SKM-1 (cell line): ENCODE data around the gene MYO7B.

Experiments used
- DNase-seq: peaks from one replicate; lab custom pipeline; 2025; ENCODE audit not compliant: unreplicated experiment; lab: John Stamatoyannopoulos, UW

The MYO7B gene

GRCh38 chr2:127646487-127647241, 111.2 kb downstream of the MYO7B start:
- no peak for DNase-seq

GRCh38 chr2:127647242-127648190, 112.0 kb downstream of the MYO7B start:
- no peak for DNase-seq

- no peak for DNase-seq
Measured at GRCh38 chr2:127648321-127648720, 112.8 kb downstream of the MYO7B start.

GRCh38 chr2:127649100-127649611, 113.7 kb downstream of the MYO7B start:
- no peak for DNase-seq

- peak; percentile 62 for DNase-seq
Measured at GRCh38 chr2:127649684-127650040, 114.2 kb downstream of the MYO7B start.

GRCh38 chr2:127650041-127650784, 114.7 kb downstream of the MYO7B start:
- no peak for DNase-seq

GRCh38 chr2:127650785-127651380, 115.4 kb downstream of the MYO7B start:
- DNase-seq = no peak

GRCh38 chr2:127651381-127651809, 115.9 kb downstream of the MYO7B start:
- DNase-seq = no peak

GRCh38 chr2:127651971-127652550, 116.6 kb downstream of the MYO7B start:
- DNase-seq = no peak

GRCh38 chr2:127652786-127653357, 117.4 kb downstream of the MYO7B start:
- DNase-seq = no peak

- no peak for DNase-seq
Measured at GRCh38 chr2:127653421-127654083, 118.1 kb downstream of the MYO7B start.

GRCh38 chr2:127654084-127654837, 118.8 kb downstream of the MYO7B start:
- no peak for DNase-seq

GRCh38 chr2:127654838-127655175, 119.3 kb downstream of the MYO7B start:
- no peak for DNase-seq

- DNase-seq = no peak
Measured at GRCh38 chr2:127655209-127656073, 120.0 kb downstream of the MYO7B start.

GRCh38 chr2:127656569-127657231, 121.2 kb downstream of the MYO7B start:
- no peak for DNase-seq

- DNase-seq = no peak
Measured at GRCh38 chr2:127657232-127657595, 121.7 kb downstream of the MYO7B start.

GRCh38 chr2:127658146-127658545, 122.7 kb downstream of the MYO7B start:
- DNase-seq = no peak
